Activated T-cell treated with anti-CD3 and anti-CD28 coated beads for 48 hours (primary cell): ENCODE results near the gene HSD17B1.
"Not testable (repeated sequence)": the region's sequence is repeated elsewhere in the genome, so short reads cannot be mapped to it uniquely, and the experiment has no call there.

Source experiments
- DNase-seq: peaks from one replicate; pipeline ENCODE4 v3.0.0-alpha.2; 2020; ENCODE audit warnings: low read depth

HSD17B1 gene

GRCh38 chr17:42525221-42525620 lies 27.5 kb upstream of the HSD17B1 start:
- no peak for DNase-seq

DNA sequence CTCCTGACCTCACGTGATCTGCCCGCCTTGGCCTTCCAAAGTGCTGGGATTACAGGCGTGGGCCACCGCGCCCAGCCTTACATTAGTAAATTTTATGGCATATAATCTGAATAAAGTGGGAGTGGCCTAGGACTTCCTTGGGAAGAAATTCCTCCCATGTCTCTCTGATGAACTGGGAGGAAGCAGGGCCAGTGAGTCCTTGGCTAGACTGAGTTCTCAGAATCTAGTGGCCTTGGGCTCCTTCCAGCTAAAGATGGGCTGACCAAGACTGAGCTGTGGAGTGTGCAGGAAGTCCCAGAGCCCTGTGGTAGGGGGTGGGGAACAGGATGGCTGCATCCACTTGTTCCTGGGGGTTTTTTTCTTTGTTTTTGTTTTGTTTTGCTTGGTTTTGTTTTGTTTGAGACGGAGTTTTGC lies 26.7 kb upstream of the HSD17B1 start:
- DNase-seq: no peak

GRCh38 chr17:42527932-42528331 lies 24.8 kb upstream of the HSD17B1 start:
- no peak for DNase-seq

- DNase-seq: no peak
These were observed 23.7 kb upstream of the HSD17B1 start for GRCh38 chr17:42529061-42529460.

- no peak for DNase-seq
These were observed 21.7 kb upstream of the HSD17B1 start for GRCh38 chr17:42530952-42531454.

DNA sequence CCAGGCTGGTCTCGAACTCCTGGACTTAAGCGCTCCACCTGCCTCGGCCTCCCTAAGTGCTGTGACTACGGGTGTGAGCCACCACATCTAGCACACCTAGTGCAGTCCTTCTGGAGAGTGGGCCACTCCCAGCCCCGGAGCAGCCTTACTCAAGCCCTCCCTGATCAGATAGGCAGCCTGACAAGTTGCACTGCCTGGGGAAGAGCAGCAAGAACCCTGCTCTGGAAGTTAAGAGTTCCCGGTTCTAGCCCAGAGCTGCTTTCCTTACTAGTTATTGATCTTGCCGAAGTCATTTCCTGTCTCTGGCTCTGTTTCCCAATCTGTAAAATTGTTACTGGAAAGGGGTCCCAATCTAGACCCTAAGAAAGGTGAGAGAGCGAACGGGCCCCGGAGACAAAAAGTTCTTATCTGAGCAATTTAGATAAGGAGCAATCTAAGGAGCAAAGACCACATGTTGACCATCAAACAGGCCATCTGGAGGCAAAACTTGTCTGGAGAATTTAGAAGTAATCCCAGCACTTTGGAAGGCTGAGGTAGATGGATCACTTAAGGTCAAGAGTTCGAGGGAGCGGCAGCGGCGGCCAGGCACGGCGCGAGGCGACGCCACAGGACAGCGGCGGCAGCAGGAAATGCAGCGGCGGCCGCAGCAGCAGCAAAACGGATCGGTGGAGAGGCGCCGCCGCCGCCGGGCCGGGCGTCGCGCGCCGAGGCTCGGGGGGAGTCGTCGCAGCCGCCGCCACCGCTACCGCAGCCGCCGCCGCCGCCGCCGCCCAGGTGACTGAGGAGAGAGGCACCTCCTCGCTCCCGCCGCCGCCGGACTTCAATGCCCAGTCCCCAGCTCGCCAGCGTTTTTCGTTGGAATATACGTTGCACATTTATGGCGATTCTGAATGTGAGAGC lies 21.0 kb upstream of the HSD17B1 start:
- peak; percentile 49 for DNase-seq

DNA sequence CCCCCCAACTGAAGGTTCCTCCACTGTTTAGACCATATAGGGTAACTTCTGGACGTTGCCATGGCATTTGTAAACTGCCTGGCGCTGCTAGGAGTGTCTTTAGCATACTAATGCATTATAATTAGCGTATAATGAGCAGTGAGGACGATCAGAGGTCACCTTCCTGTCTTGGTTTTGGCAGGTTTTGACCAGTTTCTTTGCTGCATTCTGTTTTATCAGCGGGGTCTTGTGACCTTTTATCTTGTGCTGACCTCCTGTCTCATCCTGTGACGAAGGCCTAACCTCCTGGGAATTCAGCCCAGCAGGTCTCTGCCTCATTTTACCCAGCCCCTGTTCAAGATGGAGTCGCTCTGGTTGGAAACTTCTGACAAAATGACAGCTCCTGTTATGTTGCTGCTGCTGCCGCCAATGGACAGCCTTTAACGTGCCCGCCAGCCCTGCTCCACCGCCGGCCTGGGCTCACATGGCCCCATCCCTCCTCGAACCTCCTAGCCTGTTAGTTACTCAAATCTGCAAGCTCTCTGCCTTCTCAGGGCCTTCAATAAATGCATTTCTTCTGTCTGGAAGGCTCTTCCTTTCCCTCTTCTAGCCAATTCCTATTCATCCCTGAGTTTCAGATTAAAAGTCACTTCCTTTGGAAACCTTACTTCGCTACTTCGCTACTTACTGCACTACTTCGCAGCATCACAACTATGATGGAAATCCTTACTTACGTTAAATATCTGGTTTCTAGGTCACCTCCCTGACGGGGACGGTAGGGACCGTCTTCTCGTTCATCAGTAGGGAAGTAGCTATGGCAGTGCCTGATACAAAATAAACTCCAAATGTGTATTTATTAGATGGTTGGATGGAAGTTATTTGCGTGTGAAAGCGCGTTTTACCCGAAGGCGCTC lies 17.3 kb upstream of the HSD17B1 start:
- no peak for DNase-seq

GRCh38 chr17:42536048-42536371 lies 16.7 kb upstream of the HSD17B1 start, which contains the start of gene NAGLU:
NAGLU (plus strand) TSS chr17:42536241; CDS start chr17:42536273, 32 bp downstream.
- DNase-seq: peak; percentile 87

DNA sequence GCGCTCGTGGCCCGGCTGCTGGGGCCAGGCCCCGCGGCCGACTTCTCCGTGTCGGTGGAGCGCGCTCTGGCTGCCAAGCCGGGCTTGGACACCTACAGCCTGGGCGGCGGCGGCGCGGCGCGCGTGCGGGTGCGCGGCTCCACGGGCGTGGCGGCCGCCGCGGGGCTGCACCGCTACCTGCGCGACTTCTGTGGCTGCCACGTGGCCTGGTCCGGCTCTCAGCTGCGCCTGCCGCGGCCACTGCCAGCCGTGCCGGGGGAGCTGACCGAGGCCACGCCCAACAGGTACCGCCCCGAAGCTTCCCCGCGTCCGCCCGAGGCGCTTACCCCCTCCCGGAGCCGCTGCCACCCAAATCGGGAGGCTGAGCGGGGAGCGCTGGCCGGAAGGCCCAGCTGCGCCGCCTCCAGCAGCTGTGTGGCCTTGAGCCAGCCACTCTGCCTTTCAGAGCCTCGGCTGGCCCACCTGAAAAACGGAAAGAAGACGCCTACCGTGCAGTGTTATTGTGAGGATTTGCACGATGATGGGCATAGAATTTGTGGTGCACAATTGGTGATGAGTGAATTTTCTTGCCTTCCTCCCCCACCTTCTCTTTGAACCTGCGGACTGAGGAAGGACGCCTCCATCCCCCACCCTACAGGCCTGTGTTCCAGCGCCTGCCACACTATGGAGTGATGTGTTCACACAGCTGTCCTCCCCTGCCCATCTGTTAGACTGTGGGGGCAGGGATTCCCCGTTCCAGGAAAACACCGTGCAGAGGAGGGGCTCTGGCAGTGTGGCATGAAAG lies 16.2 kb upstream of the HSD17B1 start:
- DNase-seq: peak; percentile 75

- DNase-seq: no peak
These were observed 15.4 kb upstream of the HSD17B1 start for GRCh38 chr17:42537156-42537805.

- no peak for DNase-seq
These were observed 14.8 kb upstream of the HSD17B1 start for GRCh38 chr17:42537826-42538451.

DNA sequence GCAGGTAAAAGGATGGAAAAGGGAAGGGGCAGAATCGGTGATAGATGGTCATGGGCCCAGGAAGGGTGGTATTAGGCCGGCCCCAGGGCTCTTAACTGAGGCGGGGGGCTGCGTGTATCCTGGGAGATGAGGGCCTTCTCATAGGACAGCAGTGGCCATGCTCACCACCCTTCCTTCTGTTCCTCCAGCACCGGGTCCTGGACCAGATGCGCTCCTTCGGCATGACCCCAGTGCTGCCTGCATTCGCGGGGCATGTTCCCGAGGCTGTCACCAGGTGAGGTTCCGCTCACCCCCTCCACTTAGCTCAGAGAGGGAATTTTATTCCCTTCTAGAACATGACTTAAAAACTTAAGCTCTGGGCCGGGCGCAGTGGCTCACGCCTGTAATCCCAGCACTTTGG lies 14.2 kb upstream of the HSD17B1 start:
- DNase-seq: no peak

DNA sequence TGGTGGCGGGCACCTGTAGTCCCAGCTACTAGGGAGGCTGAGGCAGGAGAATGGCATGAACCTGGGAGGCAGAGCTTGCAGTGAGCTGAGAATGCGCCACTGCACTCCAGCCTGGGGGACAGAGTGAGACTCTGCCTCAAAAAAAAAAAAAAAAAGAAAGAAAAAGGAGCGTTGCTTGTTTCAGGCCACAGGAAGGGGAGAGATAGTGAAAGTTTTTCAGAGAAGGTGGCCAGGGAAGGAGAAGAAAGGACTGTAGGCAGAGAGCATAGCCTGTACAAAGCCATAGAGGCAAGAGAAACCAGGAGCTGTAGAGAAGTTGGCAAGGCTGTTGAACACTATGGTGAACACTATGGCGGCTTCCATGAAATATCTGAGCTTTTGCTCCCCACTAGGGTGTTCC lies 12.2 kb upstream of the HSD17B1 start:
- DNase-seq: not testable (repeated sequence)

GRCh38 chr17:42541041-42541833 lies 11.5 kb upstream of the HSD17B1 start:
- no peak for DNase-seq

- no peak for DNase-seq
These were observed 9.3 kb upstream of the HSD17B1 start for GRCh38 chr17:42543190-42544079.

DNA sequence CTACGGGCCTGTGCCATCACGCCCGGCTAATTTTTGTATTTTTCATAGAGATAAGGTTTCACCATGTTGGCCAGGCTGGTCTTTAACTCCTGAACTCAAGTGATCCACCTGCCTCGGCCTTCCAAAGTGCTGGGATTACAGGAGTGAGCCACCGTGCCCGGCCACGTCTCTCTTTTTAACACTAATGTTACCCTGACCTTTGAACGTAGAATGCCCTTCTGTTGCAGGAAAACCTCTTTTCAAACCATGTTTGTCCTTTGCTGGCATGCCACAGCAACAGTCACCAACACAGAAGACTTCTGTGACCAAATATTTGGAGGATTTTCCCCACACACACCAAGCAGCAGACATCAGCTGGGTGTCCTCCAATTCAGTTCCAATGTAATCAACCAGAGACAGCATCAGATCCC lies 7.8 kb upstream of the HSD17B1 start:
- DNase-seq: no peak

GRCh38 chr17:42545755-42546505 lies 6.8 kb upstream of the HSD17B1 start:
- DNase-seq: not testable (repeated sequence)

- DNase-seq: no peak
These were observed 5.7 kb upstream of the HSD17B1 start for GRCh38 chr17:42547001-42547461.
